ENCODE data around the gene ENTHD1.
"Not testable (repeated sequence)": the region's sequence is repeated elsewhere in the genome, so short reads cannot be mapped to it uniquely, and the experiment has no call there.

Gene ENTHD1

GRCh38 chr22:39883057-39883456, 10.5 kb downstream of the ENTHD1 start:
- Histone ChIP-seq H3K4me2 (ENCODE audit: low read length) (no peak overlapping the region), H3K4me3 (ENCODE audit: low read depth, low read length, poor library complexity, severe bottlenecking) (no peak overlapping the region), H3K9me3 (ENCODE audit: low read length) (no peaks in the 10 kb centered on the region), H2AFZ (ENCODE audit: low read length) (no peak overlapping the region), H3K27ac (ENCODE audit: low read depth, low read length, poor library complexity, severe bottlenecking) (no peak overlapping the region), H3K36me3 (ENCODE audit: insufficient read depth, low read length) (no peaks in the 10 kb centered on the region), H4K20me1 (ENCODE audit: insufficient read depth, low read length) (no peaks in the 10 kb centered on the region), H3K4me1 (ENCODE audit: insufficient read depth, low read length, severe bottlenecking) (no peaks in the 10 kb centered on the region), H3K27me3 (ENCODE audit: insufficient read depth, low read length) (0 out of 2 replicates have a peak, but pooled peaks cover 5% of the 10 kb centered on the region), H3K9me2 (ENCODE audit: low read depth, low read length) (no peaks in the 10 kb centered on the region), H3K9ac (ENCODE audit: low read length) (no peak overlapping the region), H3F3A (ENCODE audit: insufficient read depth, low read length) (no peaks in the 10 kb centered on the region), H3K79me2 (ENCODE audit: insufficient read depth, low read length) (no peaks in the 10 kb centered on the region)
- TF ChIP-seq, protein P1, sequence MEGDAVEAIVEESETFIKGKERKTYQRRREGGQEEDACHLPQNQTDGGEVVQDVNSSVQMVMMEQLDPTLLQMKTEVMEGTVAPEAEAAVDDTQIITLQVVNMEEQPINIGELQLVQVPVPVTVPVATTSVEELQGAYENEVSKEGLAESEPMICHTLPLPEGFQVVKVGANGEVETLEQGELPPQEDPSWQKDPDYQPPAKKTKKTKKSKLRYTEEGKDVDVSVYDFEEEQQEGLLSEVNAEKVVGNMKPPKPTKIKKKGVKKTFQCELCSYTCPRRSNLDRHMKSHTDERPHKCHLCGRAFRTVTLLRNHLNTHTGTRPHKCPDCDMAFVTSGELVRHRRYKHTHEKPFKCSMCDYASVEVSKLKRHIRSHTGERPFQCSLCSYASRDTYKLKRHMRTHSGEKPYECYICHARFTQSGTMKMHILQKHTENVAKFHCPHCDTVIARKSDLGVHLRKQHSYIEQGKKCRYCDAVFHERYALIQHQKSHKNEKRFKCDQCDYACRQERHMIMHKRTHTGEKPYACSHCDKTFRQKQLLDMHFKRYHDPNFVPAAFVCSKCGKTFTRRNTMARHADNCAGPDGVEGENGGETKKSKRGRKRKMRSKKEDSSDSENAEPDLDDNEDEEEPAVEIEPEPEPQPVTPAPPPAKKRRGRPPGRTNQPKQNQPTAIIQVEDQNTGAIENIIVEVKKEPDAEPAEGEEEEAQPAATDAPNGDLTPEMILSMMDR (IDR thresholded peaks at IDR 0.05; ENCODE audit: low read length): no peak
- TF ChIP-seq EZH2 (IDR thresholded peaks at IDR 0.05; ENCODE audit: borderline replicate concordance, low read length): no peak

DNA sequence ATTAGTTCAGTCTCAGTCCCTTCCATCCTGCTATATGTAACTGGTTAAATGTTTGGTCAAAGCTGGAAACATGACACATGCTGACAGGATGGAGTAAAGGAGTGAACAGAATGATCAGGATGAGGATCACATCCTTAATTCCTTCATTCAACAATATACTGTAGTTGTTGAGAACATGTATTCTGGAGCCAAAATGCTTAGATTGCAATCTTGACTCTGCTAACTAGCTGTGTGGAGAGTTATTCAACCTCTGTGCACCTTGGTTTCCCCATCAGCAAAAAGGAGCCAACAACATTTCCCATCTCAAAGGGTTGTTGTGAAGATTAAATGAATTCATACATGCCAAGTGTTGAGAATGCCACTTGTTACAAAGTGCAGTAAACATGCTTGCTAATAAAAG, 12.8 kb downstream of the ENTHD1 start:
- Histone ChIP-seq H3K36me3 (ENCODE audit: insufficient read depth, low read length) (no peaks in the 10 kb centered on the region), H3K9me2 (ENCODE audit: low read depth, low read length) (no peaks in the 10 kb centered on the region), H3K4me1 (ENCODE audit: insufficient read depth, low read length, severe bottlenecking) (no peaks in the 10 kb centered on the region), H3K9me3 (ENCODE audit: low read length) (no peaks in the 10 kb centered on the region), H4K20me1 (ENCODE audit: insufficient read depth, low read length) (no peaks in the 10 kb centered on the region), H3F3A (ENCODE audit: insufficient read depth, low read length) (no peaks in the 10 kb centered on the region), H3K27ac (ENCODE audit: low read depth, low read length, poor library complexity, severe bottlenecking) (no peak overlapping the region), H3K4me2 (ENCODE audit: low read length) (no peak overlapping the region), H2AFZ (ENCODE audit: low read length) (no peak overlapping the region), H3K79me2 (ENCODE audit: insufficient read depth, low read length) (no peaks in the 10 kb centered on the region), H3K27me3 (ENCODE audit: insufficient read depth, low read length) (0 out of 2 replicates have a peak, but pooled peaks cover 5% of the 10 kb centered on the region), H3K9ac (ENCODE audit: low read length) (no peak overlapping the region), H3K4me3 (ENCODE audit: low read depth, low read length, poor library complexity, severe bottlenecking) (no peak overlapping the region)
- TF ChIP-seq, protein P1 (IDR thresholded peaks at IDR 0.05; ENCODE audit: low read length): no peak
- TF ChIP-seq EZH2 (IDR thresholded peaks at IDR 0.05; ENCODE audit: borderline replicate concordance, low read length): no peak

GRCh38 chr22:39877079-39877845, 16.3 kb downstream of the ENTHD1 start:
- Histone ChIP-seq H3K79me2 (ENCODE audit: insufficient read depth, low read length) (no peaks in the 10 kb centered on the region), H3K27ac (ENCODE audit: low read depth, low read length, poor library complexity, severe bottlenecking) (no peak overlapping the region), H3K4me1 (ENCODE audit: insufficient read depth, low read length, severe bottlenecking) (no peaks in the 10 kb centered on the region), H3K36me3 (ENCODE audit: insufficient read depth, low read length) (no peaks in the 10 kb centered on the region), H3F3A (ENCODE audit: insufficient read depth, low read length) (no peaks in the 10 kb centered on the region), H2AFZ (ENCODE audit: low read length) (no peak overlapping the region), H3K9me2 (ENCODE audit: low read depth, low read length) (no peaks in the 10 kb centered on the region), H4K20me1 (ENCODE audit: insufficient read depth, low read length) (no peaks in the 10 kb centered on the region), H3K27me3 (ENCODE audit: insufficient read depth, low read length) (no peaks in the 10 kb centered on the region), H3K4me2 (ENCODE audit: low read length) (no peak overlapping the region), H3K9ac (ENCODE audit: low read length) (no peak overlapping the region), H3K4me3 (ENCODE audit: low read depth, low read length, poor library complexity, severe bottlenecking) (no peak overlapping the region), H3K9me3 (ENCODE audit: low read length) (no peaks in the 10 kb centered on the region)
- TF ChIP-seq, protein P1 (IDR thresholded peaks at IDR 0.05; ENCODE audit: low read length): no peak
- no peak for TF ChIP-seq EZH2 (IDR thresholded peaks at IDR 0.05; ENCODE audit: borderline replicate concordance, low read length)

DNA sequence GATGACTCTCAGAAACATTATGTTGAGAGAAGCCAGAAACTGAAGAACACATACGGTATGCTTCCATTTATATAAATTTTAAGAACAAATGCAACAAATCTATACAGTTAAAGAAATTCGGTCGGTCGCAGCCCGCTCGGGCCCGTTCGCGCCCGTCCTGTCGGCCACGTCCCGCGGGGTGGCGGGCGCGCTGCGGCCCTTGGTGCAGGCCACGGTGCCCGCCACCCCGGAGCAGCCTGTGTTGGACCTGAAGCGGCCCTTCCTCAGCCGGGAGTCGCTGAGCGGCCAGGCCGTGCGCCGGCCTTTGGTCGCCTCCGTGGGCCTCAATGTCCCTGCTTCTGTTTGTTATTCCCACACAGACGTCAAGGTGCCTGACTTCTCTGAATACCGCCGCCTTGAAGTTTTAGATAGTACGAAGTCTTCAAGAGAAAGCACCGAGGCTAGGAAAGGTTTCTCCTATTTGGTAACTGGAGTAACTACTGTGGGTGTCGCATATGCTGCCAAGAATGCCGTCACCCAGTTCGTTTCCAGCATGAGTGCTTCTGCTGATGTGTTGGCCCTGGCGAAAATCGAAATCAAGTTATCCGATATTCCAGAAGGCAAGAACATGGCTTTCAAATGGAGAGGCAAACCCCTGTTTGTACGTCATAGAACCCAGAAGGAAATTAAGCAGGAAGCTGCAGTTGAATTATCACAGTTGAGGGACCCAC, 18.2 kb downstream of the ENTHD1 start:
- not testable (repeated sequence) for H3K4me3 ChIP-seq (ENCODE audit: low read depth, low read length, poor library complexity, severe bottlenecking); H3K9me2 ChIP-seq (ENCODE audit: low read depth, low read length); H3F3A ChIP-seq (ENCODE audit: insufficient read depth, low read length)

More for the DNA sequence above, 18.2 kb downstream of the ENTHD1 start:
- not testable (repeated sequence) for H3K9ac ChIP-seq (ENCODE audit: low read length); H3K27ac ChIP-seq (ENCODE audit: low read depth, low read length, poor library complexity, severe bottlenecking); H3K4me1 ChIP-seq (ENCODE audit: insufficient read depth, low read length, severe bottlenecking); H3K79me2 ChIP-seq (ENCODE audit: insufficient read depth, low read length); H3K36me3 ChIP-seq (ENCODE audit: insufficient read depth, low read length); H3K9me3 ChIP-seq (ENCODE audit: low read length); H3K4me2 ChIP-seq (ENCODE audit: low read length); H3K27me3 ChIP-seq (ENCODE audit: insufficient read depth, low read length); H2AFZ ChIP-seq (ENCODE audit: low read length); H4K20me1 ChIP-seq (ENCODE audit: insufficient read depth, low read length)
